Measurements from ENCODE around the gene CAP2.

CAP2 gene

GRCh38 chr6:17446713-17447112 is 53.3 kb downstream of the CAP2 start:
- no peak for DNase-seq

GRCh38 chr6:17448165-17448564 is 54.8 kb downstream of the CAP2 start:
- no peak for DNase-seq

- no peak for DNase-seq
Measured at GRCh38 chr6:17450397-17450796, 57.0 kb downstream of the CAP2 start.

- no peak for DNase-seq
Measured at GRCh38 chr6:17450832-17451231, 57.4 kb downstream of the CAP2 start.

GRCh38 chr6:17452096-17452495 is 58.7 kb downstream of the CAP2 start:
- DNase-seq, result no peak

- no peak for DNase-seq
Measured at GRCh38 chr6:17454316-17455005, 61.1 kb downstream of the CAP2 start.

GRCh38 chr6:17455919-17456318 is 62.5 kb downstream of the CAP2 start:
- DNase-seq, result no peak

GRCh38 chr6:17456711-17457110 is 63.3 kb downstream of the CAP2 start:
- no peak for DNase-seq

GRCh38 chr6:17457405-17457804 is 64.0 kb downstream of the CAP2 start:
- no peak for DNase-seq

GRCh38 chr6:17457956-17458355 is 64.6 kb downstream of the CAP2 start:
- DNase-seq, result no peak

GRCh38 chr6:17458966-17459365 is 65.6 kb downstream of the CAP2 start:
- no peak for DNase-seq

GRCh38 chr6:17460862-17461261 is 67.5 kb downstream of the CAP2 start:
- no peak for DNase-seq

GRCh38 chr6:17466147-17466546 is 72.8 kb downstream of the CAP2 start:
- DNase-seq, result no peak

GRCh38 chr6:17466707-17467106 is 73.3 kb downstream of the CAP2 start:
- no peak for DNase-seq

GRCh38 chr6:17469006-17469832 is 75.8 kb downstream of the CAP2 start:
- DNase-seq, result no peak

GRCh38 chr6:17470202-17470937 is 77.0 kb downstream of the CAP2 start:
- no peak for DNase-seq

- DNase-seq, result no peak
Measured at GRCh38 chr6:17470938-17471327, 77.5 kb downstream of the CAP2 start.

- DNase-seq, result no peak
Measured at GRCh38 chr6:17472653-17473183, 79.3 kb downstream of the CAP2 start.

- DNase-seq, result no peak
Measured at GRCh38 chr6:17473554-17473953, 80.2 kb downstream of the CAP2 start.

- DNase-seq, result no peak
Measured at GRCh38 chr6:17474289-17474688, 80.9 kb downstream of the CAP2 start.

GRCh38 chr6:17475606-17476244 is 82.3 kb downstream of the CAP2 start:
- DNase-seq, result no peak

GRCh38 chr6:17476511-17476910 is 83.1 kb downstream of the CAP2 start:
- DNase-seq, result no peak

- no peak for DNase-seq
Measured at GRCh38 chr6:17477356-17477755, 84.0 kb downstream of the CAP2 start.

Measured in activated naive CD4-positive, alpha-beta T cell (primary cell).